Measurements from ENCODE around the gene CTSF.

- TF ChIP-seq CTCF (IDR thresholded peaks at IDR 0.05) = no peak
- no peak for TF ChIP-seq POLR2A (IDR thresholded peaks at IDR 0.05)
Observed at GRCh38 chr11:66591175-66591574, 22.8 kb upstream of the CTSF start.
